Measurements from ENCODE around the gene ADGRE2. TPM values are rescaled to one million over a fixed set of nuclear protein-coding genes. Genes with fewer than 3 reads are reported as not detected.

ADGRE2 gene
- total RNA-seq, 1 experiment from 2014 or later, result 0.21 TPM

- no peak for ATAC-seq
- Histone ChIP-seq H3K4me1 (ENCODE audit: control insufficient read depth, insufficient read depth, low read length) (no peaks in the 10 kb centered on the region), H3K27ac (ENCODE audit: low read length) (no peak overlapping the region), H3K27me3 (ENCODE audit: control insufficient read depth, insufficient read depth, low read length) (no peaks in the 10 kb centered on the region), H3K9me3 (ENCODE audit: control insufficient read depth, insufficient read depth, low read depth, low read length) (no peaks in the 10 kb centered on the region), H3K4me3 (ENCODE audit: low read depth in 2 of 2, low read length in 2 of 2) (no peak overlapping the region), H3K36me3 (ENCODE audit: control insufficient read depth, insufficient read depth, low read length) (no peaks in the 10 kb centered on the region)
- ChIA-PET CTCF (no interaction called here), POLR2A (no interaction called here)
- intact Hi-C loops (cut with micrococcal nuclease; ENCODE audit: unreplicated experiment) (no loop called here), in situ Hi-C loops (cut with HindIII; ENCODE audit: low pct_unique_long_range_greater_than_20kb, low sequenced_read_pairs) (no loop called here)
- BruUV-seq (replicated peaks), result no TSS peak
- DNase-seq (ENCODE audit: low read depth, low spot score), result no peak
- TF ChIP-seq POLR2AphosphoS5 (IDR thresholded peaks at IDR 0.05; ENCODE audit: low read depth, low read length), result no peak
- TF ChIP-seq SIN3A (IDR thresholded peaks at IDR 0.05; ENCODE audit: borderline replicate concordance, insufficient read depth, low read depth, low read length), result no peak
- TF ChIP-seq TCF7L2 (IDR thresholded peaks at IDR 0.05; ENCODE audit: low read depth, low read length), result no peak
- TF ChIP-seq, protein P1, sequence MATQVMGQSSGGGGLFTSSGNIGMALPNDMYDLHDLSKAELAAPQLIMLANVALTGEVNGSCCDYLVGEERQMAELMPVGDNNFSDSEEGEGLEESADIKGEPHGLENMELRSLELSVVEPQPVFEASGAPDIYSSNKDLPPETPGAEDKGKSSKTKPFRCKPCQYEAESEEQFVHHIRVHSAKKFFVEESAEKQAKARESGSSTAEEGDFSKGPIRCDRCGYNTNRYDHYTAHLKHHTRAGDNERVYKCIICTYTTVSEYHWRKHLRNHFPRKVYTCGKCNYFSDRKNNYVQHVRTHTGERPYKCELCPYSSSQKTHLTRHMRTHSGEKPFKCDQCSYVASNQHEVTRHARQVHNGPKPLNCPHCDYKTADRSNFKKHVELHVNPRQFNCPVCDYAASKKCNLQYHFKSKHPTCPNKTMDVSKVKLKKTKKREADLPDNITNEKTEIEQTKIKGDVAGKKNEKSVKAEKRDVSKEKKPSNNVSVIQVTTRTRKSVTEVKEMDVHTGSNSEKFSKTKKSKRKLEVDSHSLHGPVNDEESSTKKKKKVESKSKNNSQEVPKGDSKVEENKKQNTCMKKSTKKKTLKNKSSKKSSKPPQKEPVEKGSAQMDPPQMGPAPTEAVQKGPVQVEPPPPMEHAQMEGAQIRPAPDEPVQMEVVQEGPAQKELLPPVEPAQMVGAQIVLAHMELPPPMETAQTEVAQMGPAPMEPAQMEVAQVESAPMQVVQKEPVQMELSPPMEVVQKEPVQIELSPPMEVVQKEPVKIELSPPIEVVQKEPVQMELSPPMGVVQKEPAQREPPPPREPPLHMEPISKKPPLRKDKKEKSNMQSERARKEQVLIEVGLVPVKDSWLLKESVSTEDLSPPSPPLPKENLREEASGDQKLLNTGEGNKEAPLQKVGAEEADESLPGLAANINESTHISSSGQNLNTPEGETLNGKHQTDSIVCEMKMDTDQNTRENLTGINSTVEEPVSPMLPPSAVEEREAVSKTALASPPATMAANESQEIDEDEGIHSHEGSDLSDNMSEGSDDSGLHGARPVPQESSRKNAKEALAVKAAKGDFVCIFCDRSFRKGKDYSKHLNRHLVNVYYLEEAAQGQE (IDR thresholded peaks at IDR 0.05; ENCODE audit: insufficient read depth in 1 of 2, low read depth in 2 of 2, low read length in 1 of 2), result no peak
- TF ChIP-seq, protein P2, sequence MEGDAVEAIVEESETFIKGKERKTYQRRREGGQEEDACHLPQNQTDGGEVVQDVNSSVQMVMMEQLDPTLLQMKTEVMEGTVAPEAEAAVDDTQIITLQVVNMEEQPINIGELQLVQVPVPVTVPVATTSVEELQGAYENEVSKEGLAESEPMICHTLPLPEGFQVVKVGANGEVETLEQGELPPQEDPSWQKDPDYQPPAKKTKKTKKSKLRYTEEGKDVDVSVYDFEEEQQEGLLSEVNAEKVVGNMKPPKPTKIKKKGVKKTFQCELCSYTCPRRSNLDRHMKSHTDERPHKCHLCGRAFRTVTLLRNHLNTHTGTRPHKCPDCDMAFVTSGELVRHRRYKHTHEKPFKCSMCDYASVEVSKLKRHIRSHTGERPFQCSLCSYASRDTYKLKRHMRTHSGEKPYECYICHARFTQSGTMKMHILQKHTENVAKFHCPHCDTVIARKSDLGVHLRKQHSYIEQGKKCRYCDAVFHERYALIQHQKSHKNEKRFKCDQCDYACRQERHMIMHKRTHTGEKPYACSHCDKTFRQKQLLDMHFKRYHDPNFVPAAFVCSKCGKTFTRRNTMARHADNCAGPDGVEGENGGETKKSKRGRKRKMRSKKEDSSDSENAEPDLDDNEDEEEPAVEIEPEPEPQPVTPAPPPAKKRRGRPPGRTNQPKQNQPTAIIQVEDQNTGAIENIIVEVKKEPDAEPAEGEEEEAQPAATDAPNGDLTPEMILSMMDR (IDR thresholded peaks at IDR 0.05), result no peak
These were observed 47.2 kb downstream of the ADGRE2 start for GRCh38 chr19:14731200-14731599.

- no TSS peak for BruUV-seq (replicated peaks)
- ATAC-seq, result no peak
- TF ChIP-seq, protein P2 (IDR thresholded peaks at IDR 0.05), result no peak
- TF ChIP-seq POLR2AphosphoS5 (IDR thresholded peaks at IDR 0.05; ENCODE audit: low read depth, low read length) (no peak), TCF7L2 (IDR thresholded peaks at IDR 0.05; ENCODE audit: low read depth, low read length) (no peak), SIN3A (IDR thresholded peaks at IDR 0.05; ENCODE audit: borderline replicate concordance, insufficient read depth, low read depth, low read length) (no peak)
- TF ChIP-seq, protein P1 (IDR thresholded peaks at IDR 0.05; ENCODE audit: insufficient read depth in 1 of 2, low read depth in 2 of 2, low read length in 1 of 2), result no peak
- no peak for DNase-seq (ENCODE audit: low read depth, low spot score)
- in situ Hi-C loops (cut with HindIII; ENCODE audit: low pct_unique_long_range_greater_than_20kb, low sequenced_read_pairs), result no loop called here
- no peaks in the 10 kb centered on the region for H3K27me3 ChIP-seq (ENCODE audit: control insufficient read depth, insufficient read depth, low read length)
- H3K36me3 ChIP-seq (ENCODE audit: control insufficient read depth, insufficient read depth, low read length), result no peaks in the 10 kb centered on the region
- intact Hi-C loops (cut with micrococcal nuclease; ENCODE audit: unreplicated experiment), result no loop called here
- CTCF ChIA-PET, result no interaction called here
- H3K4me1 ChIP-seq (ENCODE audit: control insufficient read depth, insufficient read depth, low read length), result no peaks in the 10 kb centered on the region
- no peak overlapping the region for H3K27ac ChIP-seq (ENCODE audit: low read length)
- POLR2A ChIA-PET, result no interaction called here
- H3K9me3 ChIP-seq (ENCODE audit: control insufficient read depth, insufficient read depth, low read depth, low read length), result no peaks in the 10 kb centered on the region
- no peak overlapping the region for H3K4me3 ChIP-seq (ENCODE audit: low read depth in 2 of 2, low read length in 2 of 2)
These were observed 49.8 kb downstream of the ADGRE2 start for GRCh38 chr19:14728595-14728994.

Measured in Panc1 (cell line).